Measurements from ENCODE around the gene NHLRC1. TPM values are rescaled to one million over a fixed set of nuclear protein-coding genes. Genes with fewer than 3 reads are reported as not detected.

NHLRC1 gene
- total and polyA plus RNA-seq, 10 of the 15 experiments (the other 5 are each of a cell fraction or from before 2014, with no cell fraction given), result 0.04 to 0.22 (median 0.12) TPM; not detected in 2

Other genes starting within 250 kb of the NHLRC1 start
- gene KIF13A, start 135.0 kb downstream of the NHLRC1 start, total RNA-seq (2014; rRNA removed), result 0.11 and 0.23 TPM in 2 replicates
- 0.13 and 0.32 TPM in 2 replicates for gene KIF13A, start 135.0 kb downstream of the NHLRC1 start, total RNA-seq (2014; rRNA removed; fragmentation: Illumina TruSeq; extraction: Trizol)
- 0.26 and 0.53 TPM in 2 replicates for gene KIF13A, start 135.0 kb downstream of the NHLRC1 start, total RNA-seq (2021)
- 0.08 and 0.17 TPM in 2 replicates for gene KIF13A, start 135.0 kb downstream of the NHLRC1 start, polyA plus RNA-seq (2011; rRNA removed)
- gene KIF13A, start 135.0 kb downstream of the NHLRC1 start, polyA plus RNA-seq (2014; fragmentation: Illumina TruSeq; extraction: Trizol), result 0.15 and 0.51 TPM in 2 replicates
- under 1 TPM; 0.02 to 0.07 TPM for gene KIF13A, start 135.0 kb downstream of the NHLRC1 start, polyA plus RNA-seq (2014; fragmentation: Nextera tagmentation; extraction: Ambion mirVana)
- 0.13 and 0.71 TPM in 2 replicates for gene KIF13A, start 135.0 kb downstream of the NHLRC1 start, polyA plus RNA-seq (2014; rRNA removed)
- not detected for gene KIF13A, start 135.0 kb downstream of the NHLRC1 start, polyA plus RNA-seq (2016; fragmentation: Nextera tagmentation; extraction: Ambion mirVana)
- gene TPMT, start 32.4 kb upstream of the NHLRC1 start, total RNA-seq (2014; rRNA removed), result 11.6 and 13.8 TPM in 2 replicates
- gene TPMT, start 32.4 kb upstream of the NHLRC1 start, total RNA-seq (2014; rRNA removed; fragmentation: Illumina TruSeq; extraction: Trizol), result 16.3 and 17.0 TPM in 2 replicates
- 7.9 and 8.2 TPM in 2 replicates for gene TPMT, start 32.4 kb upstream of the NHLRC1 start, total RNA-seq (2021)
- 16.5 and 24.9 TPM in 2 replicates for gene TPMT, start 32.4 kb upstream of the NHLRC1 start, polyA plus RNA-seq (2011; rRNA removed)
- gene TPMT, start 32.4 kb upstream of the NHLRC1 start, polyA plus RNA-seq (2014; fragmentation: Illumina TruSeq; extraction: Trizol), result 18.2 and 24.3 TPM in 2 replicates
- 10 to 100 TPM; 16.2 to 16.4 TPM for gene TPMT, start 32.4 kb upstream of the NHLRC1 start, polyA plus RNA-seq (2014; fragmentation: Nextera tagmentation; extraction: Ambion mirVana)
- gene TPMT, start 32.4 kb upstream of the NHLRC1 start, polyA plus RNA-seq (2014; rRNA removed), result 10.9 and 13.0 TPM in 2 replicates
- 10 to 100 TPM; 16.5 to 17.7 TPM for gene TPMT, start 32.4 kb upstream of the NHLRC1 start, polyA plus RNA-seq (2016; fragmentation: Nextera tagmentation; extraction: Ambion mirVana)
- 9.5 and 11.0 TPM in 2 replicates for gene KDM1B, start 32.7 kb upstream of the NHLRC1 start, total RNA-seq (2014; rRNA removed)
- gene KDM1B, start 32.7 kb upstream of the NHLRC1 start, total RNA-seq (2014; rRNA removed; fragmentation: Illumina TruSeq; extraction: Trizol), result 12.3 and 12.9 TPM in 2 replicates
- 16.2 and 20.0 TPM in 2 replicates for gene KDM1B, start 32.7 kb upstream of the NHLRC1 start, total RNA-seq (2021)
- gene KDM1B, start 32.7 kb upstream of the NHLRC1 start, polyA plus RNA-seq (2011; rRNA removed), result 22.5 and 25.2 TPM in 2 replicates
- 14.6 and 18.0 TPM in 2 replicates for gene KDM1B, start 32.7 kb upstream of the NHLRC1 start, polyA plus RNA-seq (2014; fragmentation: Illumina TruSeq; extraction: Trizol)
- 1 to 10 TPM; 1.7 to 2.9 TPM for gene KDM1B, start 32.7 kb upstream of the NHLRC1 start, polyA plus RNA-seq (2014; fragmentation: Nextera tagmentation; extraction: Ambion mirVana)
- gene KDM1B, start 32.7 kb upstream of the NHLRC1 start, polyA plus RNA-seq (2014; rRNA removed), result 11.2 and 13.6 TPM in 2 replicates
- gene KDM1B, start 32.7 kb upstream of the NHLRC1 start, polyA plus RNA-seq (2016; fragmentation: Nextera tagmentation; extraction: Ambion mirVana), result 10 to 100 TPM; 14.3 to 16.3 TPM
- 202 and 261 TPM in 2 replicates for gene DEK, start 141.9 kb upstream of the NHLRC1 start, total RNA-seq (2014; rRNA removed)
- gene DEK, start 141.9 kb upstream of the NHLRC1 start, total RNA-seq (2014; rRNA removed; fragmentation: Illumina TruSeq; extraction: Trizol), result 331 and 346 TPM in 2 replicates
- 187 and 189 TPM in 2 replicates for gene DEK, start 141.9 kb upstream of the NHLRC1 start, total RNA-seq (2021)
- gene DEK, start 141.9 kb upstream of the NHLRC1 start, polyA plus RNA-seq (2011; rRNA removed), result 157 and 297 TPM in 2 replicates
- 312 and 372 TPM in 2 replicates for gene DEK, start 141.9 kb upstream of the NHLRC1 start, polyA plus RNA-seq (2014; fragmentation: Illumina TruSeq; extraction: Trizol)
- gene DEK, start 141.9 kb upstream of the NHLRC1 start, polyA plus RNA-seq (2014; fragmentation: Nextera tagmentation; extraction: Ambion mirVana), result 100 to 1,000 TPM; 111 to 117 TPM
- 139 and 164 TPM in 2 replicates for gene DEK, start 141.9 kb upstream of the NHLRC1 start, polyA plus RNA-seq (2014; rRNA removed)
- 100 to 1,000 TPM; 206 to 212 TPM for gene DEK, start 141.9 kb upstream of the NHLRC1 start, polyA plus RNA-seq (2016; fragmentation: Nextera tagmentation; extraction: Ambion mirVana)

Data from GM12878 (cell line).